ENCODE data around the gene AOC1. TPM values are rescaled to one million over a fixed set of nuclear protein-coding genes. Genes with fewer than 3 reads are reported as not detected.

AOC1 gene
- total RNA-seq, 2 experiments from 2014 or later = not detected

- peaks cover 0 to 5% of the 10 kb centered on the region in 2 experiments for H3K27me3 ChIP-seq (ENCODE audit: control insufficient read depth in 1 of 2, insufficient read depth in 2 of 2, low read length in 2 of 2)
- no peak overlapping the region for H3K27ac ChIP-seq (ENCODE audit: low read depth in 1 of 2, low read length in 2 of 2)
- no peaks in the 10 kb centered on the region for H3K4me1 Mint-ChIP-seq (ENCODE audit: low read depth)
- H3K4me1 ChIP-seq (ENCODE audit: insufficient read depth, low read length) = no peaks in the 10 kb centered on the region
- TF ChIP-seq CTCF (IDR thresholded peaks at IDR 0.05) = no peak
- peaks cover 13 to 17% of the 10 kb centered on the region in 2 experiments for H3K9me3 ChIP-seq (ENCODE audit: control insufficient read depth in 1 of 2, insufficient read depth in 1 of 2, low read length in 2 of 2)
- intact Hi-C loops (cut with DNase I, micrococcal nuclease) = no loop called here
- H3K9me3 Mint-ChIP-seq = peaks cover 10% of the 10 kb centered on the region
- H3K36me3 ChIP-seq (ENCODE audit: insufficient read depth, low read length) = no peaks in the 10 kb centered on the region
- H3K27ac Mint-ChIP-seq = no peak overlapping the region
- ChIA-PET POLR2A (no interaction called here), CTCF (no interaction called here)
- DNase-seq = no peak
- no peak overlapping the region for H3K4me3 Mint-ChIP-seq
- no peak overlapping the region for H3K4me3 ChIP-seq (ENCODE audit: low read length)
- H3K27me3 Mint-ChIP-seq = peaks cover 71% of the 10 kb centered on the region
- H3K36me3 Mint-ChIP-seq (ENCODE audit: low read depth) = no peaks in the 10 kb centered on the region
- ATAC-seq (ENCODE audit: poor library complexity) = no peak
These were observed 37.9 kb upstream of the AOC1 start for GRCh38 chr7:150814328-150815001.

GRCh38 chr7:150818971-150819370 lies 33.3 kb upstream of the AOC1 start:
- H3K27ac ChIP-seq (ENCODE audit: low read depth in 1 of 2, low read length in 2 of 2) = no peak overlapping the region
- H3K4me3 Mint-ChIP-seq = no peak overlapping the region
- peaks cover 0 to 5% of the 10 kb centered on the region in 2 experiments for H3K27me3 ChIP-seq (ENCODE audit: control insufficient read depth in 1 of 2, insufficient read depth in 2 of 2, low read length in 2 of 2)
- ATAC-seq (ENCODE audit: poor library complexity) (no peak), DNase-seq (no peak)
- H3K4me1 ChIP-seq (ENCODE audit: insufficient read depth, low read length) = no peaks in the 10 kb centered on the region
- peaks cover 17 to 24% of the 10 kb centered on the region in 2 experiments for H3K9me3 ChIP-seq (ENCODE audit: control insufficient read depth in 1 of 2, insufficient read depth in 1 of 2, low read length in 2 of 2)
- intact Hi-C loops (cut with DNase I, micrococcal nuclease) = no loop called here
- TF ChIP-seq CTCF (IDR thresholded peaks at IDR 0.05) = no peak
- H3K4me1 Mint-ChIP-seq (ENCODE audit: low read depth) = no peaks in the 10 kb centered on the region
- ChIA-PET CTCF (no interaction called here), POLR2A (no interaction called here)
- H3K36me3 Mint-ChIP-seq (ENCODE audit: low read depth) = no peaks in the 10 kb centered on the region
- no peak overlapping the region for H3K27ac Mint-ChIP-seq
- peaks cover 38% of the 10 kb centered on the region for H3K27me3 Mint-ChIP-seq
- H3K36me3 ChIP-seq (ENCODE audit: insufficient read depth, low read length) = no peaks in the 10 kb centered on the region
- H3K4me3 ChIP-seq (ENCODE audit: low read length) = no peak overlapping the region
- H3K9me3 Mint-ChIP-seq = peaks cover 7% of the 10 kb centered on the region

- H3K27me3 Mint-ChIP-seq = peaks cover 28% of the 10 kb centered on the region
- CTCF ChIA-PET = no interaction called here
These were observed 32.2 kb upstream of the AOC1 start for GRCh38 chr7:150820148-150820547.

More at GRCh38 chr7:150820148-150820547, 32.2 kb upstream of the AOC1 start:
- no peaks in the 10 kb centered on the region for H3K4me1 Mint-ChIP-seq (ENCODE audit: low read depth)
- H3K9me3 Mint-ChIP-seq = peaks cover 5% of the 10 kb centered on the region
- Histone ChIP-seq H3K4me1 (ENCODE audit: insufficient read depth, low read length) (no peaks in the 10 kb centered on the region), H3K27ac (ENCODE audit: low read depth in 1 of 2, low read length in 2 of 2) (no peak overlapping the region), H3K36me3 (ENCODE audit: insufficient read depth, low read length) (no peaks in the 10 kb centered on the region), H3K9me3 (ENCODE audit: control insufficient read depth in 1 of 2, insufficient read depth in 1 of 2, low read length in 2 of 2) (peaks cover 17 to 22% of the 10 kb centered on the region in 2 experiments), H3K27me3 (ENCODE audit: control insufficient read depth in 1 of 2, insufficient read depth in 2 of 2, low read length in 2 of 2) (peaks cover 0 to 2% of the 10 kb centered on the region in 2 experiments), H3K4me3 (ENCODE audit: low read length) (no peak overlapping the region)
- no peaks in the 10 kb centered on the region for H3K36me3 Mint-ChIP-seq (ENCODE audit: low read depth)
- TF ChIP-seq CTCF (IDR thresholded peaks at IDR 0.05) = no peak
- intact Hi-C loops (cut with DNase I, micrococcal nuclease) = no loop called here
- no peak overlapping the region for H3K27ac Mint-ChIP-seq
- ATAC-seq (ENCODE audit: poor library complexity) (no peak), DNase-seq (no peak)
- H3K4me3 Mint-ChIP-seq = no peak overlapping the region
- POLR2A ChIA-PET = no interaction called here
